ENCODE data around the gene PTPRG. TPM values are rescaled to one million over a fixed set of nuclear protein-coding genes. Genes with fewer than 3 reads are reported as not detected.

The PTPRG gene
- total and polyA plus RNA-seq, 2 of the 13 experiments (the other 11 are each of a cell fraction or from before 2014, with no cell fraction given), result 8.0 to 25.3 TPM

DNA sequence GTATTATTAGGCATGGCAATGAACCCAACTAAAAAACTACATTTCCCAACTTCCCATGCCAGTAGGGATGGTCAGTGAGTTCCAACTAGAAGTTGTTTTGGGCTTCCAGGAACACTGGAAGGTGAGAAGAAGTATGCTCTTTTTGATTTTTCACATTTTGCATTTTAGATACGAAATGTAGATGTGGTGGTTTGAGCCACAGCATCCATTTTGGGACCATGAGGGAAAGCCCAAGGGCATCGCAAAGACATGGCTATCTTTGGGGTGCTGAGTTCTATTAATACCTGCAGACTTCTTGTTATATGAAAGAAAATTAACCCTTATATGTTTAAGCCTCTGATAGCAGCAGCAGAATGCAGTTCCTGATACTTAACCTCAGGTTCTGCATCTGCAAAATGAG lies 62.9 kb downstream of the PTPRG start:
- TF ChIP-seq HMGA1 (CRISPR knock-in tag; conservative IDR thresholded peaks at IDR 0.05) (no peak), SMC3 (IDR thresholded peaks at IDR 0.05; ENCODE audit: low read length) (no peak), SIX4 (CRISPR knock-in tag; IDR thresholded peaks at IDR 0.05) (no peak), EED (CRISPR knock-in tag; IDR thresholded peaks at IDR 0.05) (no peak), ZNF496 (CRISPR knock-in tag; IDR thresholded peaks at IDR 0.05; ENCODE audit: insufficient replicate concordance) (no peak)
- TF ChIP-seq, protein P1, sequence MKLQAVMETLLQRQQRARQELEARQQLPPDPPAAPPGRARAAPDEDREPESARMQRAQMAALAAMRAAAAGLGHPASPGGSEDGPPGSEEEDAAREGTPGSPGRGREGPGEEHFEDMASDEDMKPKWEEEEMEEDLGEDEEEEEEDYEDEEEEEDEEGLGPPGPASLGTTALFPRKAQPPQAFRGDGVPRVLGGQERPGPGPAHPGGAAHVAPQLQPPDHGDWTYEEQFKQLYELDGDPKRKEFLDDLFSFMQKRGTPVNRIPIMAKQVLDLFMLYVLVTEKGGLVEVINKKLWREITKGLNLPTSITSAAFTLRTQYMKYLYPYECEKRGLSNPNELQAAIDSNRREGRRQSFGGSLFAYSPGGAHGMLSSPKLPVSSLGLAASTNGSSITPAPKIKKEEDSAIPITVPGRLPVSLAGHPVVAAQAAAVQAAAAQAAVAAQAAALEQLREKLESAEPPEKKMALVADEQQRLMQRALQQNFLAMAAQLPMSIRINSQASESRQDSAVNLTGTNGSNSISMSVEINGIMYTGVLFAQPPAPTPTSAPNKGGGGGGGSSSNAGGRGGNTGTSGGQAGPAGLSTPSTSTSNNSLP (IDR thresholded peaks at IDR 0.05; ENCODE audit: low read depth, low read length), result no peak
- H3K27ac ChIP-seq (ENCODE audit: extremely low read length, insufficient read depth, low read length), result no peak overlapping the region
- no peaks in the 10 kb centered on the region for H3K9me3 ChIP-seq (ENCODE audit: low read length)
- no peak overlapping the region for H3K4me2 ChIP-seq (ENCODE audit: low read depth, low read length)
- peaks cover 40% of the 10 kb centered on the region for H3K4me1 ChIP-seq (ENCODE audit: insufficient read depth, low read length)
- H2AFZ ChIP-seq (ENCODE audit: low read length), result no peak overlapping the region
- CTCF ChIA-PET (ENCODE audit: low intra/inter-chr PET ratio, low total read pairs), result no interaction called here
- no peak overlapping the region for H3K9ac ChIP-seq (ENCODE audit: insufficient read depth, low read depth, low read length)
- DNase-seq (ENCODE audit: low spot score), result no peak
- 93% methylated on average over 2 of the region's 2 CpGs for WGBS (ENCODE audit: low lambda C conversion rate)
- FAIRE-seq, result no peak
- BruUV-seq (replicated peaks), result no TSS peak
- no peaks in the 10 kb centered on the region for H4K20me1 ChIP-seq (ENCODE audit: insufficient read depth, low read length)
- POLR2A ChIA-PET, result no interaction called here
- H3K4me3 ChIP-seq (replicated peaks in 1 of 3; ENCODE audit: insufficient read depth in 1 of 3, low read depth in 2 of 3, low read length in 3 of 3), result no peak overlapping the region
- in situ Hi-C loops (cut with HindIII; ENCODE audit: extremely low pct_ligation_motif_present, low pct_unique_long_range_greater_than_20kb) (no loop called here), intact Hi-C loops (cut with micrococcal nuclease; ENCODE audit: unreplicated experiment) (no loop called here)
- H3K79me2 ChIP-seq (ENCODE audit: insufficient read depth, low read length), result peaks cover 3% of the 10 kb centered on the region
- H3K27me3 ChIP-seq (ENCODE audit: control insufficient read depth in 1 of 2, insufficient read depth in 2 of 2, low read length in 2 of 2), result no peaks in the 10 kb centered on the region
- ATAC-seq, result no peak
- H3K36me3 ChIP-seq (replicated peaks in 1 of 2; ENCODE audit: control insufficient read depth in 1 of 2, insufficient read depth in 2 of 2, low read length in 2 of 2), result no peaks in the 10 kb centered on the region; a peak in 1 of 5 replicates

DNA sequence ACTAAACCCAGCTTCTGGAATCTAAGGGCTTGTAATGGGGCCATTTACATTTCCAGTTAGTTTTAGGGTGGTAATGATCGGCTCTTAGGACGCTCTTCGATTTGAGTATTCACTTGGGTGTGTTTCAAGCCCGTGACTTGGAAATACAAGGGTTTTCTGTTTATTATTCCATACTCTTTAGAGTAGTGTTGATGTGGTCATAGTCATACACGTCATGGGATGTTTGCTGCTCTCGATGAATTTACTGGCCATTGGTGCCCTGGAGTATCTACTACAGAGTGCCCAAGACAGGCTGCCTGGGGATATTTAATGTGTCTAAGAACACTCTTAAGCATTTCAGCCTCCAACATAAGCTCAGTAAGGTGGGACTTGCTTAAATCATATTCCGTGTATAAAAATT lies 64.1 kb downstream of the PTPRG start:
- in situ Hi-C loops (cut with HindIII; ENCODE audit: extremely low pct_ligation_motif_present, low pct_unique_long_range_greater_than_20kb) (no loop called here), intact Hi-C loops (cut with micrococcal nuclease; ENCODE audit: unreplicated experiment) (loop anchor here (5.0 kb wide), 2 partner anchors 63 to 102 kb away; partner anchors contain the start of gene PTPRG)
- H3K79me2 ChIP-seq (ENCODE audit: insufficient read depth, low read length), result peaks cover 9% of the 10 kb centered on the region
- H3K9ac ChIP-seq (ENCODE audit: insufficient read depth, low read depth, low read length), result no peak overlapping the region
- no peak overlapping the region for H2AFZ ChIP-seq (ENCODE audit: low read length)
- H4K20me1 ChIP-seq (ENCODE audit: insufficient read depth, low read length), result no peaks in the 10 kb centered on the region
- no peak overlapping the region for H3K4me3 ChIP-seq (replicated peaks in 1 of 3; ENCODE audit: insufficient read depth in 1 of 3, low read depth in 2 of 3, low read length in 3 of 3)
- FAIRE-seq (no peak), DNase-seq (ENCODE audit: low spot score) (no peak), ATAC-seq (no peak)
- no TSS peak for BruUV-seq (replicated peaks)
- no peak overlapping the region for H3K27ac ChIP-seq (ENCODE audit: extremely low read length, insufficient read depth, low read length)
- H3K4me2 ChIP-seq (ENCODE audit: low read depth, low read length), result no peak overlapping the region
- no peaks in the 10 kb centered on the region; a peak in 1 of 5 replicates for H3K36me3 ChIP-seq (replicated peaks in 1 of 2; ENCODE audit: control insufficient read depth in 1 of 2, insufficient read depth in 2 of 2, low read length in 2 of 2)
- CTCF ChIA-PET (ENCODE audit: low intra/inter-chr PET ratio, low total read pairs), result no interaction called here
- WGBS (ENCODE audit: low lambda C conversion rate), result 98% methylated on average over 6 of the region's 7 CpGs
- POLR2A ChIA-PET, result no interaction called here
- H3K4me1 ChIP-seq (ENCODE audit: insufficient read depth, low read length), result peaks cover 50% of the 10 kb centered on the region
- H3K27me3 ChIP-seq (ENCODE audit: control insufficient read depth in 1 of 2, insufficient read depth in 2 of 2, low read length in 2 of 2), result no peaks in the 10 kb centered on the region
- H3K9me3 ChIP-seq (ENCODE audit: low read length), result no peaks in the 10 kb centered on the region
- TF ChIP-seq ZSCAN31 (CRISPR knock-in tag; IDR thresholded peaks at IDR 0.05; ENCODE audit: low read depth) (no peak), SOX5 (CRISPR knock-in tag; IDR thresholded peaks at IDR 0.05; ENCODE audit: borderline replicate concordance) (no peak), PHF8 (CRISPR knock-in tag; IDR thresholded peaks at IDR 0.05) (no peak), ZNF143 (CRISPR knock-in tag; IDR thresholded peaks at IDR 0.05) (no peak), ADNP (CRISPR knock-in tag; IDR thresholded peaks at IDR 0.05) (no peak), ZNF343 (CRISPR knock-in tag; IDR thresholded peaks at IDR 0.05) (no peak), GABPA (IDR thresholded peaks at IDR 0.05; ENCODE audit: low read depth, low read length) (no peak), GABPA (CRISPR knock-in tag; IDR thresholded peaks at IDR 0.05; ENCODE audit: low read depth) (no peak), ZNF17 (CRISPR knock-in tag; IDR thresholded peaks at IDR 0.05) (no peak)
- TF ChIP-seq, protein P2, sequence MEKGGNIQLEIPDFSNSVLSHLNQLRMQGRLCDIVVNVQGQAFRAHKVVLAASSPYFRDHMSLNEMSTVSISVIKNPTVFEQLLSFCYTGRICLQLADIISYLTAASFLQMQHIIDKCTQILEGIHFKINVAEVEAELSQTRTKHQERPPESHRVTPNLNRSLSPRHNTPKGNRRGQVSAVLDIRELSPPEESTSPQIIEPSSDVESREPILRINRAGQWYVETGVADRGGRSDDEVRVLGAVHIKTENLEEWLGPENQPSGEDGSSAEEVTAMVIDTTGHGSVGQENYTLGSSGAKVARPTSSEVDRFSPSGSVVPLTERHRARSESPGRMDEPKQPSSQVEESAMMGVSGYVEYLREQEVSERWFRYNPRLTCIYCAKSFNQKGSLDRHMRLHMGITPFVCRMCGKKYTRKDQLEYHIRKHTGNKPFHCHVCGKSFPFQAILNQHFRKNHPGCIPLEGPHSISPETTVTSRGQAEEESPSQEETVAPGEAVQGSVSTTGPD (CRISPR knock-in tag; IDR thresholded peaks at IDR 0.05), result no peak

Measured in HepG2 (cell line).